HG03135 (cell line): ENCODE data around the gene CLEC4M.
"Not testable (repeated sequence)": the region's sequence is repeated elsewhere in the genome, so short reads cannot be mapped to it uniquely, and the experiment has no call there.

ENCODE experiments used
- ATAC-seq: cut with Tn5 transposase; IDR thresholded peaks from one replicate; pipeline ENCODE4 v1.9.1; 2021; ENCODE audit warnings: mild to moderate bottlenecking, moderate library complexity; ENCODE audit not compliant: unreplicated experiment

Gene CLEC4M

GRCh38 chr19:7740682-7741054 lies 22.4 kb upstream of the CLEC4M start:
- ATAC-seq, result no peak

DNA sequence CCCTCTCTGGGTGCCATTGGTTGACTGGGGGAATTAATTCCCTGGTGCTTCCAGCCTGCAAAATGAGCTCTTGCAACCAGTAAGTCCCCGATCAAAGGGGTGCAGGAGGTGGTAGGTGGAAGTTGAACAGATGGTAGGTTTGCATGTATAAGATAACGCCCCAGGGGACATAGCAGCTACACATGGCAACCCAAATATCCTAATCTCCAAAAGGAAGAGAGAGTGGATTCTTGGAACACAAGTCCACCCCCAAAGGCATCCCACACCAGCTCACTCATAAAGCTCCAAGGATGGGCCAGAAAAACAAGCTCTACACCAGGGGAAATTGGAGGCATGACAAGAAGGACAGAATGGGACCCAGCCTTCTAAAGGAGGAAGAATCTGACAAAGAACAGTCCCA lies 20.5 kb upstream of the CLEC4M start:
- ATAC-seq, result no peak

- ATAC-seq, result no peak
Observed at GRCh38 chr19:7742991-7743390, 20.1 kb upstream of the CLEC4M start.

DNA sequence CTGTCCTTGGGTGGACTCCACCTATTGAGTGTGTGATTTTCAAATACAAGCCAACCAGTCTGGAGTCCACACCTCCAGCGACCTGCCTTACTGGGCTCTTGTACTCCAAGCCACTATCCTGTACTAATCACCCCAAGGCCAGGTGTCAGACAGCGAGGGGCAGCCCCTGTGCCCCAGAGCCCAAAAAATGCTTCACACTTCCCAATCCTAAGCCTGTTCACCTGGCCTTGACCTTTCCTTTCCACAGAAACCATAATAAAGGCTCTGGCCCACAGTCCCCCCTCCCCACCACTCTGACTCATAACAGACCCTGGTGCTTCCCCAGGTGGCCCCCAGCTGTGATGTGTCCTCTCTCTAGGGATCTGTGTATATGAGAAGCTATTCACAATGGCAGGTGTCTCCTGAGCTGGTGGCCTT lies 19.6 kb upstream of the CLEC4M start:
- peak; percentile 77 for ATAC-seq

GRCh38 chr19:7744199-7744786 lies 18.8 kb upstream of the CLEC4M start:
- no peak for ATAC-seq

DNA sequence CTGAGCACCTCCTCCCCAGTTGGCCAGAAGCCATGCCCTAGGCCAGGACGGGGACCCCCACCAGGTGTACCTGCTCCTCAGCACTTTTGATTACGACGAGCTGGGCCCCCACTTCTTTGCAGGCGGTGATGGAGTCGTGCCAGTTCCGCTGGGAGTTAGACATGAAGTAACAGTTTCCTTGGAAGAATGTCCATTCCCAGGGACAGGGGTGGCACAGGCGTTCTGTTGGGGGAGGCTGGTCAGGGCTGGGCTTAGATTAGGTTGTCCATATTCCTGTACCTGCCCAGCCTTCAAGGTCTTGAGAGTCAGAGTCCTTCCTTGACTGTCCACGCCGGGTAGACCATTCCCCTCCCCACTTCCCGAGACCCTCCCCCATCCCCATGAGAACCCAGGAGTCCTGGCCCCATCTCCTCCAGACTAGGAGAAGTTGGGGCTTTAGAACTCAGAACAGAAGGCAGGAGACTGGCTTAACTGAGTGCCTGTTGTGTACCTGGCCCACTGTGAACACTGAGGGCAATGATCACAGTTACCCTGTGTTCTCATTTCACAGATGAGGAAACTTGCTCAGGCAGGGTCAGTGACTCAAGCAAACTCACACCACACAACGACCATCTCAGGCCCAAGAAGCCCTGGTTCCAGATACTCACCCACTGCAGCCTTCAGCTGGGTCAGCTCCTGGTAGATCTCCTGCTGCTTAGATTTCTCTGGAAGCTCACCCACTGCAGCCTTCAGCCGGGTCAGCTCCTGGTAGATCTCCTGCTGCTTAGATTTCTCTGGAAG lies 18.0 kb upstream of the CLEC4M start:
- no peak for ATAC-seq

DNA sequence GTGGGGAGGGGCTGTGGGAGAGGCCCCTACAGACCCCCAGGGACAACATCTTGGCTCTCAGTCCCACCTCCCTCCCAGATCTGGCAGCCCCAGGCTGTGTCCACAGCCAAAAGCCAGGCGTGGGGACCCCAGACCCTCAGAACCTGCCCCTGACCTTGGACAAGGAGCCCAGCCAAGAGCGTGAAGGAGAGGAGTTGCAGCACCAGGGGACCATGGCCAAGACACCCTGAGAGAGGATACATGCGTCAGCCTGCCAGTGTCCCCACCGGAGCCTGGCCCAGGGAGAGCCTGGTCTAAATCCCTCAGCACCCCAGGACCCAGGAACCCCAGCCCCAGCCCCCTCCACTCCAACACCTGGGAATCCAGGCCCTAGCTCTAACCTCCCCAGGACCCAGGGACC lies 16.7 kb upstream of the CLEC4M start:
- not testable (repeated sequence) for ATAC-seq

- no peak for ATAC-seq
Observed at GRCh38 chr19:7746903-7747884, 15.8 kb upstream of the CLEC4M start, which contains the start of gene CD209. TSS of gene CD209 (minus strand) at chr19:7747534. CDS start at chr19:7747511, 23 bp downstream.

- ATAC-seq, result no peak
Observed at GRCh38 chr19:7748171-7748570, 14.9 kb upstream of the CLEC4M start.

DNA sequence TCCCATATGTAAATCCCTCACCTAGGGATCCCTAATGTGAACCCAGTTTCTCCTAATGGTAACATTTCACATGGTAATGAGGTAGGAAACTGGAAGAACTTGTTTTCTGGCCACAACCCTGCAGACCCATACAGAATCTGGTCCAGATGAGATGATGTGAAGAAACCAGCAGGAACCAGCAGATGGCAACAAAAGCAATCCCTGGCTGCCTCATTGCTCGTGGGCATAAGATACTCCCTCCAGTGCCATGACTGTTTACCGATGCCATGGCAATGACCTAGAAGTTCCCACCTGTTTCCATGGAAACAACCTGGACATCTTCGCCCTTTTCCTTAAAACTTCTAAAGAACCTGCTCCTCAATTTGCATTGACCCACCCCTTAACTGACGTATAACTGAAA lies 14.3 kb upstream of the CLEC4M start:
- ATAC-seq, result no peak

- ATAC-seq, result no peak
Observed at GRCh38 chr19:7751157-7751783, 11.8 kb upstream of the CLEC4M start.

GRCh38 chr19:7756258-7756657 lies 6.8 kb upstream of the CLEC4M start:
- no peak for ATAC-seq

GRCh38 chr19:7757358-7757757 lies 5.7 kb upstream of the CLEC4M start:
- ATAC-seq, result no peak

DNA sequence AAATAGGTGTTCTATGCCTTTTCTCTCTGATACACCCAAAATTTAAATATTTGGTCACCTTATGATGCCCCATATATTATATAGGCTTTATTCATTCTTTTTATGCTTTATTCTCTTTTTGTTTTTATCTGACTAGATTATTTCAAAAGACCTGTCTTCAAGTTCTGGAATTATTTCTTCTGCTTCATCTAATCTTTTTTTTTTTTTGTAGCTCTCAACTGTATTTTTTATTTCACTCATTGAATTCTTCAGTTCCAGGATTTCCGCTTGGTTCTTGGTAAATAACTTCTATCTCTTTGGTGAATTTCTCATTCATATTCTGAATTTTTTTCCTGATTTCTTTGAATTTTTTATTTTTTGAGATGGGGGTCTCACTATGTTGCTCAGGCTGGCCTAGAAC lies 3.9 kb upstream of the CLEC4M start:
- ATAC-seq, result no peak

- ATAC-seq, result no peak
Observed at GRCh38 chr19:7763696-7764095, 653 bp downstream of the CLEC4M start.

GRCh38 chr19:7764157-7764556 lies 1.1 kb downstream of the CLEC4M start:
- not testable (repeated sequence) for ATAC-seq

DNA sequence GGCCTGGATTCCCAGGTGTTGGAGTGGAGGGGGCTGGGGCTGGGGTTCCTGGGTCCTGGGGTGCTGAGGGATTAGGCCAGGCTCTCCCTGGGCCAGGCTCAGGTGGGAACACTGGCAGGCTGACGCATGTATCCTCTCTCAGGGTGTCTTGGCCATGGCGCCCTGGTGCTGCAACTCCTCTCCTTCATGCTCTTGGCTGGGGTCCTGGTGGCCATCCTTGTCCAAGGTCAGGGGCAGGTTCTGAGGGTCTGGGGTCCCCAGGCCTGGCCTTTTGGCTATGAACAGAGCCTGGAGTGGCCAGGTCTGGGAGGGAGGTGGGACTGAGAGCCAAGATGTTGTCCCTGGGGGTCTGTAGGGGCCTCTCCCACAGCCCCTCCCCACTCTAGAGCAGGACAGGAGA lies 2.0 kb downstream of the CLEC4M start:
- not testable (repeated sequence) for ATAC-seq

- ATAC-seq, result no peak
Observed at GRCh38 chr19:7766535-7766934, 3.5 kb downstream of the CLEC4M start.

DNA sequence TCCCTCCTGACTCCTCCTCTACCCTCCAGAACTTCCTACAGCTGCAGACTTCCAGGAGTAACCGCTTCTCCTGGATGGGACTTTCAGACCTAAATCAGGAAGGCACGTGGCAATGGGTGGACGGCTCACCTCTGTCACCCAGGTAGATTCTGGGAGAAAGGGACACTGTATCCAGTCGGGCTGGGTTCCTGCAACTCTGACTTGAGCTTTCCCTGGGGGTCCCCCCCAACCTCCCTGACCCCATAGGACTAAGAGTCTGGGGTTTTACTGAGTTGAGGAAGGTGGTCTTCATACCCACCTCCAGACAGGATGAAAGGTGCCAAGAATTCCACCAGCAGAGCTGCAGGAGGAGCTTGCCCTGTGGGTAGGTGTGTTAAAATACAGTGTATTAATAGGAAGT lies 4.4 kb downstream of the CLEC4M start:
- no peak for ATAC-seq

- ATAC-seq, result no peak
Observed at GRCh38 chr19:7769171-7769570, 6.1 kb downstream of the CLEC4M start.

DNA sequence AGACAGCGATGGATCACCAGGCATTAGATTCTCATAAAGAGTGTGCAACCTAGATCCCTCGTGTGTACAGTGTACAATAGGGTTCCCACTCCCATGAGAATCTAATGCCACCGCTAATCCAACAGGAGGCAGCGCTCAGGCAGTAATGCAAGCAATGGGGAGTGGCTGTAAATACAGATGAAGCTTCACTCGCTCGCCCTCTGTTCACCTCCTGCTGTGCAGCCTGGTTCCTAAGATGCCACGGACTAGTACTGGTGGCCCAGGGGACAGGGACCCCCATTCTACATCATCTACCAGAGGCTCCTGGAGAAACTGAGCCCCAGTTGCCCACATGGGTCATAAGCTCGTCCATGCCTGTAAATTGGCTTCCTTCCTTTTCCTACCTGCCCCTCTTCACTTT lies 8.0 kb downstream of the CLEC4M start:
- no peak for ATAC-seq
